ENCODE data around the gene ITPKC. TPM values are rescaled to one million over a fixed set of nuclear protein-coding genes. Genes with fewer than 3 reads are reported as not detected.

The ITPKC gene
- total RNA-seq = 7.4 and 8.4 TPM in 2 replicates

DNA sequence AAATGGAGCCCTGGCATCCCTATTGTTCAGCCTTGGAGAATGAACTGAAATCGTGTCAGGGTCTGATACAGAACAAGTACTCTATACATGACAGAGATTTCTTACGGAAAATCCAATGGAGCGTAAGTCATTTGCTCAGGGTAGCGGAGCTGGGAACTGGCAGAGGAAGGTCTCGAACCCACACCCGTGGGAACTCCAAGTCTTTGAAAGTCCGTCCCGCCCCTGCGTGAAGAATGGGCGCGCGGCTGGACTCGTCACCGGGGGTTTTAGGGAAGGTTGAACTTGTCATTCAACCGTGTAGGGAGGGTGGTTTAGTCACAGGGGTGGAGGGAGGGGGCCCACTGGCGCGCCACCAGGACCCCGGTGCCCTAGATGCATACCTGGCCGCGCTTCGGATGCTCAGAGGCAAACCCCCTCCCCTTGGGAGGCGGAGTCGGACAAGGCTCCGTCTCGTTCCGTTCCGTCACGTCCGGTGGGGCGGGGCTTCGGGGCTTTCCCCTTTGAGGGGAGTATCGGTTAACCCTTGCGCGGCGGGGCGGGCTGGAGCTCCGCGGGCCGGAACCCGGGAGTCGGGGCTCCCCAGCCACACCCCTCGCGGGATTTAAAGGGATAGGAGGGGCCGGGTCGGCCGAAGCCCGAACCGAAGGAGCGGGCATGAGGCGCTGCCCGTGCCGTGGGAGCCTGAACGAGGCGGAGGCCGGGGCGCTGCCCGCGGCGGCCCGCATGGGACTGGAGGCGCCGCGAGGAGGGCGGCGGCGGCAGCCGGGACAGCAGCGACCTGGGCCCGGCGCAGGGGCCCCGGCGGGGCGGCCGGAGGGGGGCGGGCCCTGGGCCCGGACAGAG, at the start of gene ITPKC, which contains the start of gene COQ8B:
Gene ITPKC, plus strand, starts transcription at position 631 of the 843 bp plus-strand sequence. Its CDS starts 24 bp downstream, at position 655.
Gene COQ8B, minus strand, starts transcription at position 405 of the 843 bp plus-strand sequence. CDS start 2,254 bp downstream, outside the sequence.
- Mint-ChIP-seq H3K27ac (peak within 1 kb of the TSS; percentile 92), H3K27me3 (ENCODE audit: low read depth) (no peaks in the 10 kb centered on the region), H3K9me3 (no peaks in the 10 kb centered on the region), H3K36me3 (ENCODE audit: low read depth) (peaks cover 21% of the 10 kb centered on the region), H3K4me1 (ENCODE audit: low read depth) (peaks cover 49% of the 10 kb centered on the region), H3K4me3 (ENCODE audit: low read depth) (peak within 1 kb of the TSS; percentile 94)
- intact Hi-C loops (cut with micrococcal nuclease) = loop anchor here (1.0 to 2.0 kb wide), 4 partner anchors 35 to 102 kb away; partner anchors contain the start of genes EGLN2 and SNRPA
- DNase-seq (ENCODE audit: low spot score) = peak; percentile 98

- peaks cover 17% of the 10 kb centered on the region for H3K4me1 Mint-ChIP-seq (ENCODE audit: low read depth)
- H3K9me3 Mint-ChIP-seq = no peaks in the 10 kb centered on the region
- H3K27me3 Mint-ChIP-seq (ENCODE audit: low read depth) = no peaks in the 10 kb centered on the region
- H3K27ac Mint-ChIP-seq = no peak overlapping the region
- no peak for DNase-seq (ENCODE audit: low spot score)
- intact Hi-C loops (cut with micrococcal nuclease) = no loop called here
- no peak overlapping the region for H3K4me3 Mint-ChIP-seq (ENCODE audit: low read depth)
- H3K36me3 Mint-ChIP-seq (ENCODE audit: low read depth) = peaks cover 33% of the 10 kb centered on the region
Measured at GRCh38 chr19:40667602-40668001, 49.3 kb upstream of the ITPKC start.

- Mint-ChIP-seq H3K4me1 (ENCODE audit: low read depth) (peaks cover 8% of the 10 kb centered on the region), H3K9me3 (no peaks in the 10 kb centered on the region), H3K27me3 (ENCODE audit: low read depth) (no peaks in the 10 kb centered on the region), H3K4me3 (ENCODE audit: low read depth) (no peak overlapping the region), H3K36me3 (ENCODE audit: low read depth) (peaks cover 33% of the 10 kb centered on the region), H3K27ac (no peak overlapping the region)
- DNase-seq (ENCODE audit: low spot score) = no peak
- intact Hi-C loops (cut with micrococcal nuclease) = no loop called here
Measured at GRCh38 chr19:40668991-40669614, 47.8 kb upstream of the ITPKC start.

GRCh38 chr19:40671404-40671803, 45.5 kb upstream of the ITPKC start:
- Mint-ChIP-seq H3K4me1 (ENCODE audit: low read depth) (peaks cover 5% of the 10 kb centered on the region), H3K9me3 (no peaks in the 10 kb centered on the region), H3K4me3 (ENCODE audit: low read depth) (no peak overlapping the region), H3K27me3 (ENCODE audit: low read depth) (no peaks in the 10 kb centered on the region), H3K36me3 (ENCODE audit: low read depth) (peaks cover 36% of the 10 kb centered on the region), H3K27ac (no peak overlapping the region)
- DNase-seq (ENCODE audit: low spot score) = no peak
- intact Hi-C loops (cut with micrococcal nuclease) = no loop called here

DNA sequence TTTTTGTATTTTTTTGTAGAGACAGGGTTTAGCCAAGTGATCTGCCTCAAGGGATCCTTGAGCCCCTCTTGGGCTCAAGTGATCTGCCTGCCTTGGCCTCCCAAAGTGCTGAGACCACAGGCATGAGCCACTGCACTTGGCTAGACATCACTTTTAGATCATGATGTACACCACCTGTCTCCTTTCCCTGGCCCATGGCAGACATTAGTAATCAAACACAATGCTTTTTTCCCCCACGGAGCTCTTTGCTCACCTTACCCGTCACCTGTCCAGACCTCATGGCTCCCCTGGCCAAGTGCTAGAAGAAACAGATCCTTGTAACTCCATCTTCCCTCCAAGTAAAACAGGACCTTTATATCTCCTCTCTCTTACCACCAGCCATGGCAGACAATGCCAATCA, 44.9 kb upstream of the ITPKC start:
- H3K27me3 Mint-ChIP-seq (ENCODE audit: low read depth) = no peaks in the 10 kb centered on the region
- DNase-seq (ENCODE audit: low spot score) = no peak
- intact Hi-C loops (cut with micrococcal nuclease) = no loop called here

GRCh38 chr19:40672573-40673299, 44.2 kb upstream of the ITPKC start:
- Mint-ChIP-seq H3K9me3 (no peaks in the 10 kb centered on the region), H3K27me3 (ENCODE audit: low read depth) (no peaks in the 10 kb centered on the region), H3K27ac (no peak overlapping the region), H3K4me1 (ENCODE audit: low read depth) (no peaks in the 10 kb centered on the region), H3K4me3 (ENCODE audit: low read depth) (no peak overlapping the region), H3K36me3 (ENCODE audit: low read depth) (peaks cover 30% of the 10 kb centered on the region)
- intact Hi-C loops (cut with micrococcal nuclease) = no loop called here
- no peak for DNase-seq (ENCODE audit: low spot score)

More for the DNA sequence above, 44.9 kb upstream of the ITPKC start:
- Mint-ChIP-seq H3K9me3 (no peaks in the 10 kb centered on the region), H3K36me3 (ENCODE audit: low read depth) (peaks cover 30% of the 10 kb centered on the region), H3K27ac (no peak overlapping the region), H3K4me1 (ENCODE audit: low read depth) (no peaks in the 10 kb centered on the region), H3K4me3 (ENCODE audit: low read depth) (no peak overlapping the region)

DNA sequence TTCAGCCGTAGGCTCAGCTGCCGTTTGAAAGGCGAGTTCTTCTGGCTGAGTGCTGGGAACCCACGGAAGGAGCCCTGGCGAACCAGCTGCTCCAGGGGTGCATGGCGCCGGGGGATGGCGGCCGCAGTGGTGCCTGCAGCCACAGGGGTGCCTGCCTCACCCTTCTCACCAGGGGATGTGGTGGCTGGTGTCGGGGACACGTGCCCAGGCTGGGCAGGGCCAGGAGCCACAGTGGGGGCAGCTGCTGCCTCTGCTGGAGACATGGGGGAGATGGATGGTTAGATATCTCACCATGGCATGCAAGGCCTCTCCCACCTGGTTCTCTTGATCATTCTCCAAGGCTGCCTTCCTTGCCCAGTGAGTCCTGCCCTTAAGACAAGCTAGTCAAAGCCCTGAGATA, 43.5 kb upstream of the ITPKC start:
- Mint-ChIP-seq H3K27me3 (ENCODE audit: low read depth) (no peaks in the 10 kb centered on the region), H3K4me1 (ENCODE audit: low read depth) (no peaks in the 10 kb centered on the region), H3K36me3 (ENCODE audit: low read depth) (peaks cover 29% of the 10 kb centered on the region), H3K27ac (no peak overlapping the region), H3K4me3 (ENCODE audit: low read depth) (no peak overlapping the region), H3K9me3 (no peaks in the 10 kb centered on the region)
- no peak for DNase-seq (ENCODE audit: low spot score)
- intact Hi-C loops (cut with micrococcal nuclease) = no loop called here

GRCh38 chr19:40674291-40674690, 42.6 kb upstream of the ITPKC start:
- intact Hi-C loops (cut with micrococcal nuclease) = no loop called here
- Mint-ChIP-seq H3K36me3 (ENCODE audit: low read depth) (peaks cover 20% of the 10 kb centered on the region), H3K4me1 (ENCODE audit: low read depth) (no peaks in the 10 kb centered on the region), H3K27me3 (ENCODE audit: low read depth) (no peaks in the 10 kb centered on the region), H3K9me3 (no peaks in the 10 kb centered on the region), H3K27ac (peak overlapping the region; percentile 4), H3K4me3 (ENCODE audit: low read depth) (no peak overlapping the region)
- DNase-seq (ENCODE audit: low spot score) = no peak

- intact Hi-C loops (cut with micrococcal nuclease) = no loop called here
- H3K36me3 Mint-ChIP-seq (ENCODE audit: low read depth) = peaks cover 22% of the 10 kb centered on the region
Measured at GRCh38 chr19:40677156-40677555, 39.8 kb upstream of the ITPKC start.

DNA sequence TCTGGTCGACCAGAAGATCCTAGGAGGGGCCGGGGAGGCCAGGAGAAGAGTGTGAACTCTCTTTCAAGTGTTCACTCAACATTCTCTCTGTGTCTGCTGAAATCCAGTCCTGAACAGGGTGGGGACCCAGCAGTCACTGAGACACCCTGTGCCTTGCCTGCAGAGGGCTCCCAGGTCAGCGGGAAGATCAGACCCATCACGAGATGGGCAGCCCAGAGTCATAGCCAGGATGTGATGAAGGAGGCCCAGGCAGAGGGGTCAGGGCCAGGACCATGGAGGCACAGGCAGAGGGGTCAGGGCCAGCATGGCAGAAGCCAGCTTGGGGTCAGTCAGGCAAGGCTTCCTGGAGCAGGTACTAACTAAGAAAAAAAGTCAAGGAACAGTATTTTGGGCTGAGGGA, 35.9 kb upstream of the ITPKC start:
- Mint-ChIP-seq H3K36me3 (ENCODE audit: low read depth) (peaks cover 34% of the 10 kb centered on the region), H3K9me3 (no peaks in the 10 kb centered on the region), H3K27me3 (ENCODE audit: low read depth) (no peaks in the 10 kb centered on the region), H3K27ac (no peak overlapping the region), H3K4me1 (ENCODE audit: low read depth) (no peaks in the 10 kb centered on the region), H3K4me3 (ENCODE audit: low read depth) (no peak overlapping the region)
- no peak for DNase-seq (ENCODE audit: low spot score)
- intact Hi-C loops (cut with micrococcal nuclease) = no loop called here

More at GRCh38 chr19:40677156-40677555, 39.8 kb upstream of the ITPKC start:
- no peaks in the 10 kb centered on the region for H3K9me3 Mint-ChIP-seq
- H3K4me1 Mint-ChIP-seq (ENCODE audit: low read depth) = no peaks in the 10 kb centered on the region
- no peak for DNase-seq (ENCODE audit: low spot score)
- no peaks in the 10 kb centered on the region for H3K27me3 Mint-ChIP-seq (ENCODE audit: low read depth)
- no peak overlapping the region for H3K4me3 Mint-ChIP-seq (ENCODE audit: low read depth)
- no peak overlapping the region for H3K27ac Mint-ChIP-seq

DNA sequence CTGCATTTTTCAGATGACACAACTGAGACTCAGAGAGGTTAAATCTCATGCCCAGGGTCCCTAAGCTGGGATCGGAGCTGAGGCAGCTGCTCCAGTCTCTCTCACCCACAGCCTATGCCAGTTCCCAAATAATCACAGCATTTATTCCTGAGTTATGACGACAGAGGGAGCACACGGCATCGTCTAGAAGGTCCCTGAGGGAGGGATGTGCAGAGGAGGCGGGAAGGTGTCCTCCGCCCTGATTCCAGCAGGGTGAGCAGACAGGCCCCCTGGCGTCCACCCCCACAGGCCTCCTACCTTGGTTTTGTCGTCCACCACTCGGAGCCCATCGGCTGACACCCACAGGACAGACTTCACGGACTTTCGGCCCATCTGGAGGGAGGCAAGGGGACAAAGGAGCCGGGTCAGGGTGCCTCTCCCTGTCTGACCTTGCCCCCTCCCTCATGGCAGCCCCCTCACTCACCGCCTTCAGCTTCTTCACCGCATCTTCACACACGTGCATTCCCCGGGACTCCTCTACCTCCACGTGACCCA, 34.4 kb upstream of the ITPKC start:
- no peaks in the 10 kb centered on the region for H3K27me3 Mint-ChIP-seq (ENCODE audit: low read depth)
- no peak overlapping the region for H3K4me3 Mint-ChIP-seq (ENCODE audit: low read depth)
- DNase-seq (ENCODE audit: low spot score) = no peak
- H3K4me1 Mint-ChIP-seq (ENCODE audit: low read depth) = no peaks in the 10 kb centered on the region
- H3K36me3 Mint-ChIP-seq (ENCODE audit: low read depth) = peaks cover 35% of the 10 kb centered on the region
- intact Hi-C loops (cut with micrococcal nuclease) = no loop called here
- no peak overlapping the region for H3K27ac Mint-ChIP-seq
- no peaks in the 10 kb centered on the region for H3K9me3 Mint-ChIP-seq

DNA sequence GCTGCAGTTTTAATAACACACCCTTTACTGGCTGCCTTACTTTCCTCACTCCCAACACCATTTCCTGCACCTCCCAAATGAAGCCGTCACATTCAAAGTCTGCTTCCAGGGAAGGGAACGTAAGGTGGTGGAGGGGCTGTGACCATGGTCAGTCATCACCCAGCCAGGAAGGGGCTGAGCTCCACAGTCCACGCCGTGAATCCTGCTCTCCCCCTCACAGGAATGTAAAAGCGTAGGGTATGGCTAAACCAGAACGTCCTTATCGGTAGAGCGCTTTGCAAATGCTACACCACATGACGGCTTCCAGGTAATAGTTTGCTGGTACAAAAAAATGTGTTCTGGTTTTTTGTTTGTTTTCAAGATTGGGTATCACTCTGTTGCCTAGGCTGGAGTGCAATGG, 33.5 kb upstream of the ITPKC start:
- Mint-ChIP-seq H3K27me3 (ENCODE audit: low read depth) (no peaks in the 10 kb centered on the region), H3K4me3 (ENCODE audit: low read depth) (no peak overlapping the region), H3K36me3 (ENCODE audit: low read depth) (peaks cover 32% of the 10 kb centered on the region), H3K4me1 (ENCODE audit: low read depth) (no peaks in the 10 kb centered on the region), H3K9me3 (no peaks in the 10 kb centered on the region), H3K27ac (no peak overlapping the region)
- intact Hi-C loops (cut with micrococcal nuclease) = no loop called here
- DNase-seq (ENCODE audit: low spot score) = no peak

Data from activated T-helper 2 cell treated with anti-CD3 and anti-CD28 coated beads, Interferon-gamma antibody, Interleukin-2, Interleukin-4, amounts not matched to agents 10 μg/mL and 5 μg/mL and 100 μg/mL, durations not matched to agents 14 hours and 24 hours and 36 hours (primary cell).